Stomach (tissue), 4 donors: ENCODE data around the gene CLTC.

ENCODE experiments used
- EP300 ChIP-seq: sonication (generic); formaldehyde crosslinking; IDR thresholded peaks from one replicate; pipeline ENCODE4 v1.6.1; 2017; ENCODE audit warnings: antibody characterized with exemption
- POLR2A ChIP-seq, 4 donors: fragments of 450-650 bp; IDR thresholded peaks; one replicate each; pipeline ENCODE4 v1.6.1; 2016; ENCODE audit warnings: antibody characterized with exemption in 4 of 4, control low read depth in 2 of 4, mild to moderate bottlenecking in 1 of 4, moderate library complexity in 1 of 4
- TF ChIP-seq, protein P1 (sequence below), 7 experiments: fragments of 450-650 bp in 4 of 7; fragments of 200-600 bp in 3 of 7; sonication (generic) in 3 of 7; IDR thresholded peaks; one replicate each; pipeline ENCODE4 v1.5.1; 2016 to 2019; ENCODE audit warnings: antibody characterized with exemption in 7 of 7, control low read depth in 2 of 7, mild to moderate bottlenecking in 1 of 7

DNA sequence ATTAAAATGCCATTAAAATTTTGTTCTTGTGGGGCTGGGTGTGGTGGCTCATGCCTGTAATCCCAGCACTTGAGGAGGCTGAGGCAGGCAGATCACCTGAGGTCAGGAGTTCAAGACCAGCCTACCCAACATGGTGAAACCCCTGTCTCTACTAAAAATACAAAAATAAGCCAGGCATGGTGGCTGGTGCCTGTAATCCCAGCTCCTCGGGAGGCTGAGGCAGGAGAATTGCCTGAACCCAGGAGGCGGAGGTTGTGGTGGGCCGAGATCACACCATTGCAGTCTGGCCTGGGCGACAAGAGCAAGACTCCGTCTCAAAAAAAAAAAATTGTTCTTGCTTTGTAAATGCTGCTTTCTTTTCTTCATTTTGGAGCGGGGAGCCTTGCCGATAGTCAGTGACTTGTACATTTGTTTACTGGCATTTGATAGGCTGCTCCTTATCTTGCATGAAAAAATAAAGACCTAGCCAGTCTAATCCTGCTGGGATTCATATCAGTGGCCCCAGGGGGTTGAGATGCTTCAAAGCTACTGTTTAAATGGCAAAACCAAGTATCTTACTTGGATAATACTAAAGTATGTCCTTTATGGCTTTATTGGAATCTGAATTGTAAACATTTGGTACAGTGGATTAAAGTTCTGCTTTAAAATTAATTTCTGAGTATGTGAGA is 3.3 kb upstream of the CLTC start:
- TF ChIP-seq POLR2A (IDR thresholded peaks at IDR 0.05) = no peak
- no peak for TF ChIP-seq EP300
- TF ChIP-seq, protein P1, sequence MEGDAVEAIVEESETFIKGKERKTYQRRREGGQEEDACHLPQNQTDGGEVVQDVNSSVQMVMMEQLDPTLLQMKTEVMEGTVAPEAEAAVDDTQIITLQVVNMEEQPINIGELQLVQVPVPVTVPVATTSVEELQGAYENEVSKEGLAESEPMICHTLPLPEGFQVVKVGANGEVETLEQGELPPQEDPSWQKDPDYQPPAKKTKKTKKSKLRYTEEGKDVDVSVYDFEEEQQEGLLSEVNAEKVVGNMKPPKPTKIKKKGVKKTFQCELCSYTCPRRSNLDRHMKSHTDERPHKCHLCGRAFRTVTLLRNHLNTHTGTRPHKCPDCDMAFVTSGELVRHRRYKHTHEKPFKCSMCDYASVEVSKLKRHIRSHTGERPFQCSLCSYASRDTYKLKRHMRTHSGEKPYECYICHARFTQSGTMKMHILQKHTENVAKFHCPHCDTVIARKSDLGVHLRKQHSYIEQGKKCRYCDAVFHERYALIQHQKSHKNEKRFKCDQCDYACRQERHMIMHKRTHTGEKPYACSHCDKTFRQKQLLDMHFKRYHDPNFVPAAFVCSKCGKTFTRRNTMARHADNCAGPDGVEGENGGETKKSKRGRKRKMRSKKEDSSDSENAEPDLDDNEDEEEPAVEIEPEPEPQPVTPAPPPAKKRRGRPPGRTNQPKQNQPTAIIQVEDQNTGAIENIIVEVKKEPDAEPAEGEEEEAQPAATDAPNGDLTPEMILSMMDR (IDR thresholded peaks at IDR 0.05) = no peak
